Astrocyte (in vitro differentiated cells and primary cell): ENCODE measurements around the gene NIPBL. TPM values are rescaled to one million over a fixed set of nuclear protein-coding genes. Genes with fewer than 3 reads are reported as not detected.
"Not testable (repeated sequence)": the region's sequence is repeated elsewhere in the genome, so short reads cannot be mapped to it uniquely, and the experiment has no call there.

Source experiments
- DNase-seq: peaks from one replicate; pipeline ENCODE4 v3.0.0-alpha.2; 2010; ENCODE audit warnings: low read depth
- FAIRE-seq: peaks from 2 replicates; lab custom pipeline; 2011; peaks lifted over from hg19 to GRCh38; lab: Jason Lieb, UNC
- H2AFZ ChIP-seq: 2 replicates; pipeline ENCODE4 v1.6.0; 2012; ENCODE audit warnings: low read depth, low read length, inconsistent platforms
- H3K27ac ChIP-seq: 2 replicates; pipeline ENCODE4 v1.5.1; 2011; ENCODE audit warnings: low read depth, low read length, inconsistent platforms
- H3K27me3 ChIP-seq: 2 replicates; pipeline ENCODE4 v1.6.0; 2011; ENCODE audit warnings: low read length, inconsistent platforms; ENCODE audit not compliant: insufficient read depth
- H3K36me3 ChIP-seq: 2 replicates; pipeline ENCODE4 v1.5.1; 2011; ENCODE audit warnings: low read length, inconsistent platforms; ENCODE audit not compliant: insufficient read depth
- H3K4me1 ChIP-seq: 2 replicates; pipeline ENCODE4 v1.5.1; 2011; ENCODE audit warnings: low read length, inconsistent platforms; ENCODE audit not compliant: insufficient read depth
- H3K4me2 ChIP-seq: 2 replicates; pipeline ENCODE4 v1.6.0; 2012; ENCODE audit warnings: low read length, inconsistent platforms
- H3K4me3 ChIP-seq: 2 replicates; pipeline ENCODE4 v1.5.1; 2011; ENCODE audit warnings: low read depth, mild to moderate bottlenecking, low read length, inconsistent platforms; ENCODE audit not compliant: insufficient read depth
- H3K79me2 ChIP-seq: 2 replicates; pipeline ENCODE4 v1.6.0; 2012; ENCODE audit warnings: mild to moderate bottlenecking, low read length, inconsistent platforms; ENCODE audit not compliant: insufficient read depth
- H3K9ac ChIP-seq: 2 replicates; pipeline ENCODE4 v1.6.0; 2012; ENCODE audit warnings: mild to moderate bottlenecking, low read length, inconsistent platforms
- H3K9me3 ChIP-seq: 2 replicates; pipeline ENCODE4 v1.5.1; 2012; ENCODE audit warnings: low read depth, mild to moderate bottlenecking, low read length, inconsistent platforms; ENCODE audit not compliant: insufficient read depth
- H4K20me1 ChIP-seq: 2 replicates; pipeline ENCODE4 v1.6.0; 2012; ENCODE audit warnings: low read length, inconsistent platforms; ENCODE audit not compliant: insufficient read depth
- H3K27ac Mint-ChIP-seq: one replicate; pipeline ENCODE4 v1.8.0; 2021; ENCODE audit warnings: mild to moderate bottlenecking, mixed read lengths; ENCODE audit not compliant: unreplicated experiment
- H3K27me3 Mint-ChIP-seq: one replicate; pipeline ENCODE4 v1.8.0; 2021; ENCODE audit warnings: low read depth, mixed read lengths; ENCODE audit not compliant: unreplicated experiment
- H3K36me3 Mint-ChIP-seq: one replicate; pipeline ENCODE4 v1.8.0; 2021; ENCODE audit warnings: low read depth, mixed read lengths; ENCODE audit not compliant: unreplicated experiment
- H3K4me1 Mint-ChIP-seq: one replicate; pipeline ENCODE4 v1.8.0; 2021; ENCODE audit warnings: low read depth, mixed read lengths; ENCODE audit not compliant: unreplicated experiment
- H3K4me3 Mint-ChIP-seq: one replicate; pipeline ENCODE4 v1.8.0; 2021; ENCODE audit warnings: mild to moderate bottlenecking, moderate library complexity, mixed read lengths; ENCODE audit not compliant: unreplicated experiment
- H3K9me3 Mint-ChIP-seq: one replicate; pipeline ENCODE4 v1.8.0; 2021; ENCODE audit warnings: mild to moderate bottlenecking, mixed read lengths; ENCODE audit not compliant: unreplicated experiment
- CTCF ChIP-seq: IDR thresholded peaks from 2 replicates; pipeline ENCODE4 v1.5.1; 2011; ENCODE audit warnings: low read depth, mild to moderate bottlenecking, inconsistent platforms, low read length, moderate library complexity; ENCODE audit not compliant: insufficient read depth
- EZH2 ChIP-seq: IDR thresholded peaks from 2 replicates; pipeline ENCODE4 v1.6.1; 2012; ENCODE audit warnings: mild to moderate bottlenecking, low read length, inconsistent platforms; ENCODE audit not compliant: insufficient read depth
- total RNA-seq: library from RNA; stranded (reverse); gene quantifications from 2 replicates; pipeline ENCODE4 v1.2.1, GENCODE V29; 2021

NIPBL gene
- total RNA-seq, 1 donor from 2014 or later: 45.3 TPM

GRCh38 chr5:37090781-37091180, 214.2 kb downstream of the NIPBL start:
- H3K9me3 ChIP-seq: peaks cover 2% of the 10 kb centered on the region
- no peak overlapping the region for H3K4me3 ChIP-seq
- H3K27me3 Mint-ChIP-seq: no peaks in the 10 kb centered on the region
- H3K4me2 ChIP-seq: no peak overlapping the region
- H3K36me3 ChIP-seq: no peaks in the 10 kb centered on the region
- H3K4me1 Mint-ChIP-seq: no peaks in the 10 kb centered on the region
- TF ChIP-seq EZH2 (no peak), CTCF (no peak)
- no peak overlapping the region for H2AFZ ChIP-seq
- no peaks in the 10 kb centered on the region for H3K27me3 ChIP-seq
- FAIRE-seq: no peak
- H3K36me3 Mint-ChIP-seq: peaks cover 7% of the 10 kb centered on the region
- H3K79me2 ChIP-seq: no peaks in the 10 kb centered on the region
- H3K27ac ChIP-seq: no peak overlapping the region
- H3K4me1 ChIP-seq: peaks cover 4% of the 10 kb centered on the region
- H3K4me3 Mint-ChIP-seq: no peak overlapping the region
- H4K20me1 ChIP-seq: no peaks in the 10 kb centered on the region
- no peak overlapping the region for H3K9ac ChIP-seq
- DNase-seq: no peak
- H3K9me3 Mint-ChIP-seq: no peaks in the 10 kb centered on the region
- no peak overlapping the region for H3K27ac Mint-ChIP-seq

GRCh38 chr5:37093795-37094194, 217.2 kb downstream of the NIPBL start:
- H3K9me3 Mint-ChIP-seq, H4K20me1 ChIP-seq, FAIRE-seq, H3K4me3 Mint-ChIP-seq, H3K4me2 ChIP-seq, DNase-seq, H3K9ac ChIP-seq, H3K4me3 ChIP-seq, H2AFZ ChIP-seq, H3K36me3 ChIP-seq, H3K4me1 ChIP-seq, H3K27me3 ChIP-seq, H3K27ac Mint-ChIP-seq, H3K27me3 Mint-ChIP-seq, H3K9me3 ChIP-seq, H3K79me2 ChIP-seq, H3K27ac ChIP-seq, H3K4me1 Mint-ChIP-seq: not testable (repeated sequence)
- H3K36me3 Mint-ChIP-seq: peaks cover 15% of the 10 kb centered on the region

GRCh38 chr5:37099267-37099666, 222.7 kb downstream of the NIPBL start:
- H3K4me1 Mint-ChIP-seq, H3K4me1 ChIP-seq, H3K4me2 ChIP-seq, H3K9me3 ChIP-seq, H4K20me1 ChIP-seq, H3K27me3 Mint-ChIP-seq, H3K27ac Mint-ChIP-seq, H3K79me2 ChIP-seq, DNase-seq, FAIRE-seq, H3K27me3 ChIP-seq, H3K4me3 Mint-ChIP-seq, H3K4me3 ChIP-seq, H3K9ac ChIP-seq, H3K36me3 ChIP-seq, H2AFZ ChIP-seq, H3K27ac ChIP-seq: not testable (repeated sequence)
- H3K36me3 Mint-ChIP-seq: peaks cover 47% of the 10 kb centered on the region
- peaks cover 35% of the 10 kb centered on the region for H3K9me3 Mint-ChIP-seq

GRCh38 chr5:37103302-37103701, 226.7 kb downstream of the NIPBL start:
- no peaks in the 10 kb centered on the region for H3K9me3 ChIP-seq
- no peak overlapping the region for H3K27ac ChIP-seq
- DNase-seq: no peak
- no peak overlapping the region for H2AFZ ChIP-seq
- H3K9me3 Mint-ChIP-seq: peaks cover 34% of the 10 kb centered on the region
- no peaks in the 10 kb centered on the region for H3K27me3 ChIP-seq
- no peaks in the 10 kb centered on the region for H3K4me1 ChIP-seq
- H3K36me3 ChIP-seq: peaks cover 4% of the 10 kb centered on the region
- H3K4me1 Mint-ChIP-seq: no peaks in the 10 kb centered on the region
- no peak for TF ChIP-seq EZH2
- TF ChIP-seq CTCF: no peak
- FAIRE-seq: no peak
- H3K79me2 ChIP-seq: no peaks in the 10 kb centered on the region
- H3K9ac ChIP-seq: no peak overlapping the region
- no peak overlapping the region for H3K4me3 Mint-ChIP-seq
- no peak overlapping the region for H3K27ac Mint-ChIP-seq
- peaks cover 56% of the 10 kb centered on the region for H3K36me3 Mint-ChIP-seq
- H3K27me3 Mint-ChIP-seq: no peaks in the 10 kb centered on the region
- H3K4me2 ChIP-seq: no peak overlapping the region
- H3K4me3 ChIP-seq: no peak overlapping the region
- H4K20me1 ChIP-seq: no peaks in the 10 kb centered on the region
